ENCODE results near the gene ORAI3.
A peak's percentile ranks its signal among the peaks of the same experiment; 100 is the strongest.

The ORAI3 gene

DNA sequence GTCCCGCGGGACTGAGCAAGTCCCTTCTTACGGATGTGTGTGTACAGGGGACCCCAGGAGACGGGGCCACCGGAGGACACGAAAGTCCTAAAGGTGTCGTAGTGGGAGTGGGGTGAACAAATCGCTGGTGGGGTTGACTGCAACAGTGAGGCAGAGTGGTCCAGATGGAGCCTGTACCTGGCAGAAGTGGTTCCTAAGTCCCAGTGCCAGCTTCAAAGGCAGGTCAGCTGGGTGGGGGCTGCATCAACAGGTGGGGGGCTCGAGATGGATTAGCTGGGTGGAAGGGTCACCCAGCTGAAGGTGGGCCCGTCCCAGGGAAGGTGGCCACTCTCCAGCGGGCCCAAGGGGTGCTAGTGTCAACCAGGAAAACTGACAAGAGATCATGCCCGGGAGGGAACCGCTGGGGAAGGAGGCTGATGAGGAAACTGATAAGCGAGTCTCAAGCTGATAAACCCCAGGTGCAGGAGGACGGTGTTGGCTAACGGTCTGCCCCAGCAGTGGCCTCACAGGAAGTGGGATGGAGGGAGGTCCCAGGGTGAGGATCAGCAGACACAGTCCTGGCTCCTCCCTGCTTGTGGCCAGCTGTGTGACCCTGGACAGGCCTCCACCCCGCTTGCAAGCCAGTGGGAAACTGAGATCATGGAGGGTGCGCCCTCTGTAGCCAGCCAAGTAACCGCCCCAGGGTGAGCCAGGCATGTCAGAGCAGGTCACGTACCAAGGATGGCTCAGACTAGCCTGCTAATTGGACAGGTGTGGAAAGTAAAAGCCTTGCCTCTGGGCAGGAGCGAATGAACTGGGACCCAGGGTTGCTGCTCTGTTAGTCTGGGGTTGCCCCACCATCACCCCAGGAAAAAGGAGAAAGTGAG lies 1.0 kb downstream of the ORAI3 start:
- DNase-seq (ENCODE audit: low read depth) = peak; percentile 88
- H3K4me3 ChIP-seq (ENCODE audit: low read length) = peak overlapping the region; percentile 70
- peak; percentile 26 for TF ChIP-seq CTCF (conservative IDR thresholded peaks at IDR 0.05; ENCODE audit: low read length)

GRCh38 chr16:30950516-30951065 lies 1.7 kb downstream of the ORAI3 start:
- TF ChIP-seq CTCF (conservative IDR thresholded peaks at IDR 0.05; ENCODE audit: low read length) = no peak
- peak overlapping the region; percentile 70 for H3K4me3 ChIP-seq (ENCODE audit: low read length)
- DNase-seq (ENCODE audit: low read depth) = no peak

GRCh38 chr16:30951193-30951592 lies 2.3 kb downstream of the ORAI3 start:
- no peak overlapping the region for H3K4me3 ChIP-seq (ENCODE audit: low read length)
- DNase-seq (ENCODE audit: low read depth) = no peak
- no peak for TF ChIP-seq CTCF (conservative IDR thresholded peaks at IDR 0.05; ENCODE audit: low read length)

DNA sequence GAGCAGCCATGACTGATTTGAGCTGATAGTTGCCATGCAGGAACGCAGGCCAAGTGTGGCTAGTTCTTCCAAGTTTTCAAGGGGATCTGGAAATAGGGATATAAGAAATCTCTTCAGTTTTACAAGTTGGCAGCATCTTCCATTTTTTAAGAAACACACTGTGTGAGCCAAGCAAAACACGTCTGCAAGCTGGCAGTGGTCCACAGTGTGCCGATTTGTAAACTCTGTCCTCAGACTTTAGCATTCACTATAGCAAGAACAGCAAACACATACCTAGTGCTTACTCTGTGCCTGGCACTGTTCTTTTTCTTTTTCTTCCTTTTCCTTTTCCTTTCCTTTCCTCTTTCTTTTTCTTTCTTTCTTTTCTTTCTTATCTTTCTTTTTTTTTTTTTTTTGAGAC lies 2.9 kb downstream of the ORAI3 start:
- H3K4me3 ChIP-seq (ENCODE audit: low read length) = no peak overlapping the region
- no peak for TF ChIP-seq CTCF (conservative IDR thresholded peaks at IDR 0.05; ENCODE audit: low read length)
- peak; percentile 58 for DNase-seq (ENCODE audit: low read depth)

DNA sequence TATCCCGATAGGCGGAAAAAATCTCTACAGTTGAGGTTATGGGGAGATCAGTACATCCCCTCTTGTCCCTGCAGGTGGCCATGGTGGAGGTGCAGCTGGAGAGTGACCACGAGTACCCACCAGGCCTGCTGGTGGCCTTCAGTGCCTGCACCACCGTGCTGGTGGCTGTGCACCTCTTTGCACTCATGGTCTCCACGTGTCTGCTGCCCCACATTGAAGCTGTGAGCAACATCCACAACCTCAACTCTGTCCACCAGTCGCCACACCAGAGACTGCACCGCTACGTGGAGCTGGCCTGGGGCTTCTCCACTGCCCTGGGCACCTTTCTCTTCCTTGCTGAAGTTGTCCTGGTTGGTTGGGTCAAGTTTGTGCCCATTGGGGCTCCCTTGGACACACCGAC lies 4.2 kb downstream of the ORAI3 start:
- H3K4me3 ChIP-seq (ENCODE audit: low read length) = no peak overlapping the region
- no peak for DNase-seq (ENCODE audit: low read depth)
- TF ChIP-seq CTCF (conservative IDR thresholded peaks at IDR 0.05; ENCODE audit: low read length) = no peak

- peak; percentile 70 for TF ChIP-seq CTCF (conservative IDR thresholded peaks at IDR 0.05; ENCODE audit: low read length)
- DNase-seq (ENCODE audit: low read depth) = peak; percentile 67
- no peak overlapping the region for H3K4me3 ChIP-seq (ENCODE audit: low read length)
Measured at GRCh38 chr16:30953511-30954124, 4.8 kb downstream of the ORAI3 start.

Measured in AG10803 (cell line).